Neural cell (in vitro differentiated cells): ENCODE measurements around the gene TXNRD3. TPM values are rescaled to one million over a fixed set of nuclear protein-coding genes. Genes with fewer than 3 reads are reported as not detected.

Source experiments
- H2AFZ ChIP-seq: fragments of 200-600, 300-800 bp; sonication (generic), shearing (Covaris generic); 2 replicates; pipeline ENCODE4 v1.6.0; 2014; ENCODE audit warnings: low read depth, mild to moderate bottlenecking, antibody characterized with exemption, low read length, moderate library complexity
- H3F3A ChIP-seq: fragments of 200-600 bp; shearing (Covaris generic); 2 replicates; pipeline ENCODE4 v1.6.1; 2016; ENCODE audit warnings: mild to moderate bottlenecking, moderate library complexity, mixed read lengths, antibody characterized with exemption, low read length; ENCODE audit not compliant: insufficient read depth, poor library complexity, severe bottlenecking
- H3K27ac ChIP-seq: fragments of 200-600, 300-800 bp; sonication (generic), shearing (Covaris generic); 2 replicates; pipeline ENCODE4 v1.5.1; 2014; ENCODE audit warnings: mild to moderate bottlenecking, low read length, moderate library complexity
- H3K27me3 ChIP-seq: fragments of 300-800, 200-600 bp; sonication (generic), shearing (Covaris generic); 2 replicates; pipeline ENCODE4 v1.6.0; 2014; ENCODE audit warnings: mild to moderate bottlenecking, low read depth, low read length, moderate library complexity; ENCODE audit not compliant: insufficient read depth
- H3K36me3 ChIP-seq: fragments of 300-800, 200-600 bp; sonication (generic), shearing (Covaris generic); 2 replicates; pipeline ENCODE4 v1.5.1; 2014; ENCODE audit warnings: mild to moderate bottlenecking, antibody characterized with exemption, low read length, moderate library complexity; ENCODE audit not compliant: insufficient read depth
- H3K4me2 ChIP-seq: fragments of 300-800, 200-600 bp; sonication (generic), shearing (Covaris generic); 2 replicates; pipeline ENCODE4 v1.6.0; 2014; ENCODE audit warnings: mild to moderate bottlenecking, low read length
- H3K4me3 ChIP-seq: fragments of 300-800, 200-600 bp; sonication (generic), shearing (Covaris generic); 2 replicates; pipeline ENCODE4 v1.5.1; 2014; ENCODE audit warnings: mild to moderate bottlenecking, low read length, moderate library complexity
- H3K79me2 ChIP-seq: fragments of 200-600 bp; shearing (Covaris generic); replicated peaks from 2 replicates; pipeline ENCODE4 v1.6.0; 2014; ENCODE audit warnings: mild to moderate bottlenecking, low read length, moderate library complexity; ENCODE audit not compliant: insufficient read depth
- H3K9ac ChIP-seq: fragments of 300-800, 200-600 bp; sonication (generic), shearing (Covaris generic); 2 replicates; pipeline ENCODE4 v1.6.1; 2016; ENCODE audit warnings: mild to moderate bottlenecking, low read length, mixed read lengths
- H3K9me2 ChIP-seq: fragments of 200-600 bp; shearing (Covaris generic); 2 replicates; pipeline ENCODE4 v1.6.1; 2016; ENCODE audit warnings: mild to moderate bottlenecking, low read length, mixed read lengths; ENCODE audit not compliant: insufficient read depth
- H3K9me3 ChIP-seq: fragments of 200-600, 300-800 bp; sonication (generic), shearing (Covaris generic); 2 replicates; pipeline ENCODE4 v1.6.1; 2016; ENCODE audit warnings: mild to moderate bottlenecking, mixed run types, low read length, moderate library complexity, mixed read lengths
- H4K20me1 ChIP-seq: fragments of 200-600 bp; shearing (Covaris generic); 2 replicates; pipeline ENCODE4 v1.6.1; 2016; ENCODE audit warnings: mild to moderate bottlenecking, mixed run types; ENCODE audit not compliant: insufficient read depth
- POLR2AphosphoS5 ChIP-seq: IDR thresholded peaks from 2 replicates; pipeline ENCODE4 v1.6.1; 2012
- TAF1 ChIP-seq: IDR thresholded peaks from 2 replicates; pipeline ENCODE4 v1.6.1; 2012; ENCODE audit warnings: low read depth
- polyA plus RNA-seq: library from polyadenylated mRNA; depleted of rRNA; stranded (reverse); fragments of >200 nt; gene quantifications from 2 replicates; pipeline ENCODE4 v1.2.3, GENCODE V29; 2014
- small RNA-seq, 3 experiments: library from RNA; depleted of rRNA; stranded (forward); fragments of <200 nt; gene quantifications; one replicate each; pipeline ENCODE3, GENCODE V24; 2012

The TXNRD3 gene
- polyA plus RNA-seq, 1 donor from 2014 or later, result 2.2 TPM

GRCh38 chr3:126557415-126557745 lies 97.5 kb downstream of the TXNRD3 start:
- Histone ChIP-seq H3K9ac (no peak overlapping the region), H2AFZ (no peak overlapping the region), H3F3A (no peaks in the 10 kb centered on the region), H3K4me2 (no peak overlapping the region), H3K27me3 (no peaks in the 10 kb centered on the region), H3K4me3 (no peak overlapping the region), H3K9me2 (no peaks in the 10 kb centered on the region), H3K9me3 (no peaks in the 10 kb centered on the region), H3K27ac (no peak overlapping the region), H3K36me3 (no peaks in the 10 kb centered on the region), H4K20me1 (no peaks in the 10 kb centered on the region), H3K79me2 (no peaks in the 10 kb centered on the region)
- TF ChIP-seq POLR2AphosphoS5 (no peak), TAF1 (no peak)

Small RNA genes within 50 kb of the gene (small RNA-seq; reads per million reads assigned to genes)
- gene RNA5SP138, result 0 to 0.03 (median 0) reads per million in 3 experiments

Other genes starting within 250 kb of the TXNRD3 start
- 22.2 and 26.5 TPM in 2 replicates for gene ZXDC, start 179.2 kb downstream of the TXNRD3 start, polyA plus RNA-seq
- gene UROC1, start 137.4 kb downstream of the TXNRD3 start, polyA plus RNA-seq, result not detected in 2 replicates
- gene CHST13, start 131.0 kb downstream of the TXNRD3 start, polyA plus RNA-seq, result not detected in 2 replicates
- not detected in 2 replicates for gene C3orf22, start 96.2 kb downstream of the TXNRD3 start, polyA plus RNA-seq
- 102 and 105 TPM in 2 replicates for gene CHCHD6, start 49.1 kb upstream of the TXNRD3 start, polyA plus RNA-seq